HL-60 (cell line): ENCODE measurements around the gene CASQ2.

ENCODE experiments used
- CTCF ChIP-seq: IDR thresholded peaks from one replicate; pipeline ENCODE4 v1.5.1; 2011; ENCODE audit warnings: low read length, control low read depth, inconsistent platforms; ENCODE audit not compliant: insufficient read depth
- GABPA ChIP-seq: IDR thresholded peaks from 2 replicates; pipeline ENCODE4 v1.6.1; 2012; ENCODE audit warnings: low read depth
- POLR2AphosphoS5 ChIP-seq: IDR thresholded peaks from 2 replicates; pipeline ENCODE4 v1.6.1; 2012; ENCODE audit warnings: low read depth
- REST ChIP-seq: IDR thresholded peaks from 2 replicates; pipeline ENCODE4 v1.6.1; 2012; ENCODE audit warnings: low read depth; ENCODE audit not compliant: insufficient replicate concordance

- TF ChIP-seq CTCF (no peak), REST (no peak), GABPA (no peak), POLR2AphosphoS5 (no peak)
These were observed 53.9 kb downstream of the CASQ2 start for GRCh38 chr1:115714572-115715141.
